ENCODE measurements around the gene SLC5A12.

Gene SLC5A12, protein sequence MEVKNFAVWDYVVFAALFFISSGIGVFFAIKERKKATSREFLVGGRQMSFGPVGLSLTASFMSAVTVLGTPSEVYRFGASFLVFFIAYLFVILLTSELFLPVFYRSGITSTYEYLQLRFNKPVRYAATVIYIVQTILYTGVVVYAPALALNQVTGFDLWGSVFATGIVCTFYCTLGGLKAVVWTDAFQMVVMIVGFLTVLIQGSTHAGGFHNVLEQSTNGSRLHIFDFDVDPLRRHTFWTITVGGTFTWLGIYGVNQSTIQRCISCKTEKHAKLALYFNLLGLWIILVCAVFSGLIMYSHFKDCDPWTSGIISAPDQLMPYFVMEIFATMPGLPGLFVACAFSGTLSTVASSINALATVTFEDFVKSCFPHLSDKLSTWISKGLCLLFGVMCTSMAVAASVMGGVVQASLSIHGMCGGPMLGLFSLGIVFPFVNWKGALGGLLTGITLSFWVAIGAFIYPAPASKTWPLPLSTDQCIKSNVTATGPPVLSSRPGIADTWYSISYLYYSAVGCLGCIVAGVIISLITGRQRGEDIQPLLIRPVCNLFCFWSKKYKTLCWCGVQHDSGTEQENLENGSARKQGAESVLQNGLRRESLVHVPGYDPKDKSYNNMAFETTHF

DNA sequence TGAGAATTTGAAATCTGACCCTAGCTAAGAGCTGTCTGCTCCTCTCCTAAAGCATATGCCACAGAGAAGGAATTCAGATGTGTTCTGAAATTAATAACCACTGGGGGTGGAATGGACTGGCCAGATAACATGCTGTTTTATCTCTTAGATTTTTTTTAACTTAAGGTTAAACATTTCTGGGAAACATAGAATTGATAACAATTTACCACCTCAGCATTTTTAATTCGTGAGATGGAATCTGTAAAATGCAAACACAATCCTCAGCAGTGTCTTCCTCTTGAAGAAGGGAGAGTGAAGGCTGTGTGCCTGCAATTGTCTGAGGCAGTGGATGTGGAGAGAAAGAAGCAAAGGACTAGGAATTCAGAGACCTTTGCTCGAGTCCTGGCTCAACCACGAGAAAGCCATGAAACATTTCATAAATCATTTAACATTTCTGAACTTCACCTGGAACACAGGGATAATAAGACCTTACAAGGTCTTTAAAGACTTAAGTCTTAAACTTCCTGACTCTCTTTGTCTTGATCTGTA lies at the start of gene SLC5A12:
SLC5A12 (minus strand) TSS at position 113 of the 528 bp plus-strand sequence. CDS start 346 bp downstream, outside the sequence.
- FAIRE-seq = no peak
- TF ChIP-seq POLR2A (IDR thresholded peaks at IDR 0.05; ENCODE audit: low read depth, low read length) = no peak
- DNase-seq (ENCODE audit: insufficient read length, low spot score) = no peak

DNA sequence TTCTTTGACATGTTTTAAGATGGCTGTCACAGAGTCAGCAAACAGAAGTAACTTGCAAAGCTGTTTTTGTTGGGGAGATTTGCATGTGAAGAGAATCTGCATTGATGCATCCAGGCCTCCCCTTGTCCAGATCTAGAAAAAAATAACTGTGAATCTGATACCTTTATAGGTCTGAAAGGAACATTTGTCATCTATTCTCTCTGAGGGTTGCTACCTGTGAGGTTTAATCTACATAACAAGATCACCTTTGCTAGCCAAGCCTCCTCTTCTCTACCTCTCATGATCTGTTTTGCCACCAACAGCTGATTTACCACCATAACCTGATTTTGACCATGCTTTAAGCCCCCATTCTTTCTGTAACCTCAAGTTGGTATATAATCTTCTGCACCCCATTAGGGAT lies 47.2 kb upstream of the SLC5A12 start:
- FAIRE-seq (no peak), DNase-seq (ENCODE audit: insufficient read length, low spot score) (no peak)
- TF ChIP-seq POLR2A (IDR thresholded peaks at IDR 0.05; ENCODE audit: low read depth, low read length) = no peak

DNA sequence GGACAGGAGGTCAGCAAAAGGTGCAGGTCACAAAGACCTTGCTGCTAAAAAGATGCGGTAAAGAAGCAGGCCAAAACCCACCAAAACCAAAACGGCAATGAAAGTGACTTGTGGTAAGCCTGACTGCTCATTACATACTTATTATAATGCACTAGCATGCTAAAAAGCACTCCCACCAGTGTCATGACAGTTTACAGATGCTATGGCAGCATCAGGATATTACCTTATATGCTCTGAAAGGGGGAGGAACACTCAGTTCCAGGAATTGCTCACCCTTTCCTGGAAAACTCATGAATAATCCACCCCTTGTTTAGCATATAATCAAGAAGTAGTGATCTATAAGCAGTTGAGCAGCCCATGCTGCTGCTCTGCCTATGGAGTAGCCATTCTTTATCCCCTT lies 45.2 kb upstream of the SLC5A12 start:
- FAIRE-seq (no peak), DNase-seq (ENCODE audit: insufficient read length, low spot score) (no peak)
- TF ChIP-seq POLR2A (IDR thresholded peaks at IDR 0.05; ENCODE audit: low read depth, low read length) = no peak

GRCh38 chr11:26765323-26765722 lies 43.5 kb upstream of the SLC5A12 start:
- DNase-seq (ENCODE audit: insufficient read length, low spot score) (no peak), FAIRE-seq (no peak)
- no peak for TF ChIP-seq POLR2A (IDR thresholded peaks at IDR 0.05; ENCODE audit: low read depth, low read length)

GRCh38 chr11:26764825-26765224 lies 43.0 kb upstream of the SLC5A12 start:
- DNase-seq (ENCODE audit: insufficient read length, low spot score) (no peak), FAIRE-seq (no peak)
- TF ChIP-seq POLR2A (IDR thresholded peaks at IDR 0.05; ENCODE audit: low read depth, low read length) = no peak

DNA sequence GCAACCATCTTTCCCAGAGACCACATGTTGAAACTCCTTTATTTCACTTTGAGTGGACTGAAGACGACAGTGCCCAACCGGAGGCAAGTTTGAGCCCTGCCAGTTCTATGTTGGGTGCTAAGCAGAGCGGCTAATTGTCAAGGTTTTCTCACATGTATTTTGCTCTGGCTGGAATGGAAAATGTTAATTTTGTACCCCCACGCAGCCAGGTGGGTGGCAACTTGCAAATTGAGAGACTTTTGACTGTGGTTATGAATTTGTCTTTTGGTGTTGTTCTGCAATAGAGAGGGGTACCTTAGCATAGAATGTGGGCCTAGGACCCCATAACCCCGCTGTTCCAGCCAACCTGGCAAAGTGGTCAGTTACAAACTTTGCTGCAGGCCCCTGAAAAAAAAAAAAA lies 42.5 kb upstream of the SLC5A12 start:
- DNase-seq (ENCODE audit: insufficient read length, low spot score) = no peak
- no peak for TF ChIP-seq POLR2A (IDR thresholded peaks at IDR 0.05; ENCODE audit: low read depth, low read length)

GRCh38 chr11:26762089-26762488 lies 40.2 kb upstream of the SLC5A12 start:
- no peak for DNase-seq (ENCODE audit: insufficient read length, low spot score)
- no peak for FAIRE-seq
- no peak for TF ChIP-seq POLR2A (IDR thresholded peaks at IDR 0.05; ENCODE audit: low read depth, low read length)

More for the DNA sequence above, 42.5 kb upstream of the SLC5A12 start:
- FAIRE-seq = no peak

DNA sequence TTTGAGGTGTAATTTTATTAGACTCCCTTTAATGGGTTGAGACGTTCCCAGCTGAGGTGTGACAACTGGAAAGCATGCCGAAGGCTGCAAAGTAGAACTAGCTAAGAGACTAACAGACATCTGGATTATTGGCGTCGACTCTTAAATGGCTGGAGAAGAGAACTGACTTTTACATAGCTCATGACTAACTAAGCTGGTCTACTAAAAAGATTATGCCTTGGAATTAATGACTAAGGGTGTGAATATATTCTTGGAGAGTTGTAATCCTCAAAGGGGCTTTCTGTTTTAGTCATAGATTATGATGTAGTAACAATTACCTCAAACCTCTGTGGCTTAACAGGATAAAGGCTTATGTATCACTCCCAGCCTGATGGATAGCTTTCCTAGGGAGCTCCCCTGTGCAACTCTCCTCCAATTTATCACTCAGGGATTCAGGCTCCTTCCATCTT lies 39.5 kb upstream of the SLC5A12 start:
- DNase-seq (ENCODE audit: insufficient read length, low spot score) (no peak), FAIRE-seq (no peak)

GRCh38 chr11:26757995-26758394 lies 36.1 kb upstream of the SLC5A12 start:
- FAIRE-seq = no peak
- DNase-seq (ENCODE audit: insufficient read length, low spot score) = no peak
- no peak for TF ChIP-seq POLR2A (IDR thresholded peaks at IDR 0.05; ENCODE audit: low read depth, low read length)

More for the DNA sequence above, 39.5 kb upstream of the SLC5A12 start:
- no peak for TF ChIP-seq POLR2A (IDR thresholded peaks at IDR 0.05; ENCODE audit: low read depth, low read length)

GRCh38 chr11:26755762-26756161 lies 33.9 kb upstream of the SLC5A12 start:
- DNase-seq (ENCODE audit: insufficient read length, low spot score) (no peak), FAIRE-seq (no peak)
- no peak for TF ChIP-seq POLR2A (IDR thresholded peaks at IDR 0.05; ENCODE audit: low read depth, low read length)

- no peak for TF ChIP-seq POLR2A (IDR thresholded peaks at IDR 0.05; ENCODE audit: low read depth, low read length)
- DNase-seq (ENCODE audit: insufficient read length, low spot score) (no peak), FAIRE-seq (peak; percentile 57)
Measured at GRCh38 chr11:26753723-26754504, 32.1 kb upstream of the SLC5A12 start.

- no peak for TF ChIP-seq POLR2A (IDR thresholded peaks at IDR 0.05; ENCODE audit: low read depth, low read length)
- DNase-seq (ENCODE audit: insufficient read length, low spot score) (no peak), FAIRE-seq (no peak)
Measured at GRCh38 chr11:26749927-26750326, 28.1 kb upstream of the SLC5A12 start.

GRCh38 chr11:26743622-26744021 lies 21.8 kb upstream of the SLC5A12 start:
- no peak for TF ChIP-seq POLR2A (IDR thresholded peaks at IDR 0.05; ENCODE audit: low read depth, low read length)
- FAIRE-seq = no peak
- no peak for DNase-seq (ENCODE audit: insufficient read length, low spot score)

GRCh38 chr11:26742966-26743365 lies 21.1 kb upstream of the SLC5A12 start:
- DNase-seq (ENCODE audit: insufficient read length, low spot score) (no peak), FAIRE-seq (no peak)

More at GRCh38 chr11:26742966-26743365, 21.1 kb upstream of the SLC5A12 start:
- TF ChIP-seq POLR2A (IDR thresholded peaks at IDR 0.05; ENCODE audit: low read depth, low read length) = no peak

Data from H54 (cell line).